ENCODE results near the gene ABCC1. TPM values are rescaled to one million over a fixed set of nuclear protein-coding genes. Genes with fewer than 3 reads are reported as not detected.

Gene ABCC1
- total and polyA plus RNA-seq, 2 of the 4 experiments (the other 2 are of a cell fraction), result 39.4 to 66.0 TPM

GRCh38 chr16:16073891-16074881 is 124.8 kb downstream of the ABCC1 start:
- ChIA-PET POLR2A (ENCODE audit: unreplicated experiment) (no interaction called here), CTCF (interaction anchor here (0.7 to 1.3 kb wide), 2 partner anchors 32 to 199 kb away, joined by 3 to 8 read pairs; no protein-coding TSS in a partner anchor)
- DNase-seq (peak; percentile 90), ATAC-seq (ENCODE audit: low read depth) (peak; percentile 95)
- Histone ChIP-seq H2BK5ac (ENCODE audit: low read depth, low read length, poor library complexity, severe bottlenecking) (peak overlapping the region; percentile 75), H3K18ac (ENCODE audit: low read depth, low read length) (peak overlapping the region; percentile 19), H3K56ac (ENCODE audit: extremely low read depth, insufficient read depth, low read length) (peak overlapping the region; percentile 29), H3K4me3 (ENCODE audit: insufficient read depth, low read depth, low read length) (no peak overlapping the region), H3K9ac (ENCODE audit: low read depth, low read length) (no peak overlapping the region), H2BK15ac (ENCODE audit: low read depth, low read length) (peak overlapping the region; percentile 79; the same call in 2 of the 3 replicates), H2AK5ac (ENCODE audit: low read depth, low read length) (peak overlapping the region; percentile 75), H2BK20ac (ENCODE audit: low read depth, low read length) (peak overlapping the region; percentile 84), H3K14ac (replicated peaks; ENCODE audit: low read depth, low read length) (peak overlapping the region; percentile 39; the same call in 1 of the 2 replicates), H3K79me1 (ENCODE audit: low read depth in 1 of 2, low read length in 2 of 2) (peaks cover 37 to 68% of the 10 kb centered on the region in 2 experiments), H4K20me1 (ENCODE audit: insufficient read depth, low read length) (peaks cover 14% of the 10 kb centered on the region), H3K9me1 (ENCODE audit: insufficient read depth, low read length) (peaks cover 36% of the 10 kb centered on the region), H3K4me1 (ENCODE audit: control insufficient read depth, insufficient read depth, low read length) (peaks cover 28% of the 10 kb centered on the region), H2AFZ (replicated peaks; ENCODE audit: low read length, poor library complexity) (peak overlapping the region; percentile 37), H3K23ac (ENCODE audit: low read depth, low read length) (peak overlapping the region; percentile 75), H3K27ac (ENCODE audit: insufficient read depth, low read length) (peak overlapping the region; percentile 69), H3K27me3 (ENCODE audit: control insufficient read depth, insufficient read depth, low read length) (no peaks in the 10 kb centered on the region), H3K4ac (ENCODE audit: low read depth, low read length) (peak overlapping the region; percentile 92), H2AK9ac (replicated peaks; ENCODE audit: low read depth, low read length, poor library complexity) (peak overlapping the region; percentile 61), H3K4me2 (ENCODE audit: low read depth, low read length) (peak overlapping the region; percentile 11; the same call in 1 of the 2 replicates), H4K91ac (ENCODE audit: insufficient read depth, low read depth, low read length) (peak overlapping the region; percentile 81), H4K5ac (ENCODE audit: low read depth, low read length) (peak overlapping the region; percentile 32), H4K8ac (ENCODE audit: low read depth in 2 of 2, low read length in 2 of 2) (peak overlapping the region; percentile 8 to 88; a peak in 3 of 4 replicates), H3K36me3 (ENCODE audit: control insufficient read depth, insufficient read depth, low read length) (peaks cover 74% of the 10 kb centered on the region), H2BK120ac (ENCODE audit: low read depth, low read length) (peak overlapping the region; percentile 91), H3K9me3 (ENCODE audit: control insufficient read depth, insufficient read depth, low read length) (no peaks in the 10 kb centered on the region)
- dilution Hi-C loops (cut with HindIII; ENCODE audit: low sequenced_read_pairs, unreplicated experiment), result no loop called here
- no TSS peak for BruUV-seq (replicated peaks)
- intact Hi-C loops (cut with micrococcal nuclease), result no loop called here
- in situ Hi-C loops (cut with MboI; ENCODE audit: low sequenced_read_pairs), result no loop called here
- WGBS, 2 experiments (ENCODE audit: extremely low coverage in 2 of 2, insufficient read length in 1 of 2), result 75% methylated on average over 2 of the region's 19 CpGs; no CpG with 5 or more reads in 1 of the 2 experiments
- TF ChIP-seq RCOR1 (IDR thresholded peaks at IDR 0.05; ENCODE audit: insufficient replicate concordance, low read length), result no peak
- TF ChIP-seq NFE2L2 (IDR thresholded peaks at IDR 0.05; ENCODE audit: low read depth, low read length), result no peak
- peak; percentile 55; the same call in 1 of the 2 replicates for TF ChIP-seq BHLHE40 (IDR thresholded peaks at IDR 0.05; ENCODE audit: low read depth, low read length)
- TF ChIP-seq MXI1 (IDR thresholded peaks at IDR 0.05; ENCODE audit: borderline replicate concordance, low read depth, low read length), result no peak
- no peak for TF ChIP-seq RFX5 (IDR thresholded peaks at IDR 0.05; ENCODE audit: low read depth, low read length)
- TF ChIP-seq CEBPB (IDR thresholded peaks at IDR 0.05; ENCODE audit: low read depth, low read length), result no peak
- peak; percentile 30 for TF ChIP-seq RAD21 (IDR thresholded peaks at IDR 0.05; ENCODE audit: low read length)
- no peak for TF ChIP-seq ELK1 (IDR thresholded peaks at IDR 0.05; ENCODE audit: borderline replicate concordance, low read depth, low read length)
- TF ChIP-seq CHD1 (IDR thresholded peaks at IDR 0.05; ENCODE audit: low read depth, low read length), result no peak
- TF ChIP-seq CTCF (conservative IDR thresholded peaks at IDR 0.05; ENCODE audit: low read depth, low read length), result peak; percentile 8; the same call in 1 of the 2 replicates
- no peak for TF ChIP-seq POLR2A (IDR thresholded peaks at IDR 0.05; ENCODE audit: low read depth, low read length)
- no peak for TF ChIP-seq FOS (IDR thresholded peaks at IDR 0.05; ENCODE audit: low read depth, low read length)
- TF ChIP-seq USF2 (IDR thresholded peaks at IDR 0.05; ENCODE audit: low read depth, low read length), result no peak

Measured in IMR-90 (cell line).